Measurements from ENCODE around the gene BMPR1A.

DNA sequence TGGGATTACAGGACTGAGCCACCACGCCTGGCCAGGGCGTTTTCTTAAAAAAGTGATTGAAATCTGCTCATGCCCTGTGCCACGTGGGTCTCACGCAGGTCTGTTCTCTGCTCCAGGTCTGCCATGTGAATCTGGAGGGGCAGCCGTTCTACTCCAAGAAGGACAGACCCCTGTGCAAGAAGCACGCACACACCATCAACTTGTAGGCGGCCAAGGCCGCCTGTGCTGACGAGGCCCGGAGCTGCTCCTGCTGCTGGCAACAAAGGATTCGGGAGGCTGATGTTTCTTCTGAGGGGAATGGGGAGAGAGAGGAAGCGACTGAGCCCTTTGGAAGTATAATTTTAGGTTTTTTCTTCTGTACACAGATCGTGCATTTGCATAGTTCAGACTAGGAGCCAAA lies 23.6 kb upstream of the BMPR1A start:
- TF ChIP-seq, protein P1, sequence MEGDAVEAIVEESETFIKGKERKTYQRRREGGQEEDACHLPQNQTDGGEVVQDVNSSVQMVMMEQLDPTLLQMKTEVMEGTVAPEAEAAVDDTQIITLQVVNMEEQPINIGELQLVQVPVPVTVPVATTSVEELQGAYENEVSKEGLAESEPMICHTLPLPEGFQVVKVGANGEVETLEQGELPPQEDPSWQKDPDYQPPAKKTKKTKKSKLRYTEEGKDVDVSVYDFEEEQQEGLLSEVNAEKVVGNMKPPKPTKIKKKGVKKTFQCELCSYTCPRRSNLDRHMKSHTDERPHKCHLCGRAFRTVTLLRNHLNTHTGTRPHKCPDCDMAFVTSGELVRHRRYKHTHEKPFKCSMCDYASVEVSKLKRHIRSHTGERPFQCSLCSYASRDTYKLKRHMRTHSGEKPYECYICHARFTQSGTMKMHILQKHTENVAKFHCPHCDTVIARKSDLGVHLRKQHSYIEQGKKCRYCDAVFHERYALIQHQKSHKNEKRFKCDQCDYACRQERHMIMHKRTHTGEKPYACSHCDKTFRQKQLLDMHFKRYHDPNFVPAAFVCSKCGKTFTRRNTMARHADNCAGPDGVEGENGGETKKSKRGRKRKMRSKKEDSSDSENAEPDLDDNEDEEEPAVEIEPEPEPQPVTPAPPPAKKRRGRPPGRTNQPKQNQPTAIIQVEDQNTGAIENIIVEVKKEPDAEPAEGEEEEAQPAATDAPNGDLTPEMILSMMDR (IDR thresholded peaks at IDR 0.05): no peak
- TF ChIP-seq POLR2A (IDR thresholded peaks at IDR 0.05): no peak

Data from right lobe of liver (tissue), 4 donors.